GM12878 (cell line): Measurements from ENCODE around the gene UQCC5. TPM values are rescaled to one million over a fixed set of nuclear protein-coding genes. Genes with fewer than 3 reads are reported as not detected.

ENCODE experiments used
- ATAC-seq: fragments of 200-7000 bp; cut with Tn5 transposase; 3 replicates; pipeline ENCODE4 v1.9.1; 2020; ENCODE audit warnings: mild to moderate bottlenecking, moderate library complexity
- BruUV-seq: library from RNA; stranded (reverse); fragments of 400-500 nt; replicated peaks from 2 replicates; lab custom pipeline; 2021; lab: Mats Ljungman, UMichigan
- CTCF ChIA-PET: fragments of 300-600 bp; sonication (Branson Sonifier 250); formaldehyde crosslinking; extraction: SDS; loops from one replicate; lab custom pipeline; 2021; ENCODE audit warnings: inconsistent platforms; lab: Yijun Ruan, JAX
- POLR2A ChIA-PET: fragments of 350-600 bp; formaldehyde crosslinking; extraction: SDS; loops from one replicate; lab custom pipeline; 2021; ENCODE audit warnings: inconsistent platforms; lab: Charles Lee
- RAD21 ChIA-PET: fragments of 300-600 bp; sonication (Branson Sonifier 250); formaldehyde crosslinking; loops from one replicate; lab custom pipeline; 2023; ENCODE audit warnings: antibody characterized with exemption; ENCODE audit not compliant: unreplicated experiment; lab: Charles Lee
- SMC1A ChIA-PET: fragments of 300-600 bp; sonication (Branson Sonifier 250); formaldehyde crosslinking; loops from one replicate; lab custom pipeline; 2023; ENCODE audit not compliant: unreplicated experiment, uncharacterized antibody; lab: Charles Lee
- DNase-seq: peaks from one replicate; pipeline ENCODE4 v3.0.0-alpha.2; 2011; ENCODE audit warnings: low read depth, low spot score
- FAIRE-seq: peaks from 3 replicates; lab custom pipeline; 2011; peaks lifted over from hg19 to GRCh38; lab: Jason Lieb, UNC
- H2AFZ ChIP-seq: 2 replicates; pipeline ENCODE4 v1.6.0; 2011; ENCODE audit warnings: low read depth, low read length, control low read depth; ENCODE audit not compliant: control insufficient read depth
- H3K27ac ChIP-seq: 2 replicates; pipeline ENCODE4 v1.5.1; 2011; ENCODE audit warnings: control low read depth; ENCODE audit not compliant: control insufficient read depth, insufficient read depth
- H3K27me3 ChIP-seq, 2 experiments: replicated peaks in 1 of 2; 2 replicates each; pipeline versions ENCODE4 v1.6.0 to v1.6.1; 2011; ENCODE audit warnings: low read length in 1 of 2; ENCODE audit not compliant: control insufficient read depth in 2 of 2, insufficient read depth in 2 of 2
- H3K36me3 ChIP-seq, 2 experiments: 2 replicates each; pipeline ENCODE4 v1.5.1; 2011; ENCODE audit warnings: low read length in 1 of 2; ENCODE audit not compliant: control insufficient read depth in 2 of 2, insufficient read depth in 2 of 2
- H3K4me1 ChIP-seq: 2 replicates; pipeline ENCODE4 v1.6.1; 2011; ENCODE audit warnings: mild to moderate bottlenecking, low read length, moderate library complexity, mixed read lengths; ENCODE audit not compliant: control insufficient read depth, insufficient read depth
- H3K4me2 ChIP-seq: 2 replicates; pipeline ENCODE4 v1.6.0; 2011; ENCODE audit warnings: control low read depth; ENCODE audit not compliant: control insufficient read depth, insufficient read depth
- H3K4me3 ChIP-seq: fragments of 200-600 bp; sonication (generic); 2 replicates; pipeline ENCODE4 v1.5.1; 2016
- H3K79me2 ChIP-seq: 2 replicates; pipeline ENCODE4 v1.6.0; 2011; ENCODE audit warnings: low read length; ENCODE audit not compliant: control insufficient read depth, insufficient read depth
- H3K9ac ChIP-seq: 2 replicates; pipeline ENCODE4 v1.8.0; 2011; ENCODE audit warnings: low read length, control low read depth, mixed read lengths; ENCODE audit not compliant: control insufficient read depth, insufficient read depth
- H3K9me3 ChIP-seq: replicated peaks from 3 replicates; pipeline ENCODE4 v1.5.1; 2011; ENCODE audit warnings: mild to moderate bottlenecking, low read length; ENCODE audit not compliant: control insufficient read depth, insufficient read depth
- H4K20me1 ChIP-seq: 2 replicates; pipeline ENCODE4 v1.6.0; 2011; ENCODE audit not compliant: control insufficient read depth, insufficient read depth
- CBFB ChIP-seq: IDR thresholded peaks from 2 replicates; pipeline ENCODE4 v1.6.1; 2016; ENCODE audit warnings: antibody characterized with exemption, low read depth
- FOXK2 ChIP-seq: fragments of 450-650 bp; IDR thresholded peaks from 2 replicates; pipeline ENCODE4 v1.6.1; 2017; ENCODE audit warnings: mild to moderate bottlenecking, moderate library complexity
- KLF5 ChIP-seq: fragments of 450-650 bp; IDR thresholded peaks from 2 replicates; pipeline ENCODE4 v1.6.1; 2014; ENCODE audit warnings: mild to moderate bottlenecking; ENCODE audit not compliant: partially characterized antibody
- RAD21 ChIP-seq: IDR thresholded peaks from 2 replicates; pipeline ENCODE4 v1.6.1; 2011; ENCODE audit warnings: mild to moderate bottlenecking, low read depth, low read length, moderate library complexity; ENCODE audit not compliant: insufficient read depth
- RCOR1 ChIP-seq: conservative IDR thresholded peaks from 2 replicates; pipeline ENCODE4 v1.6.1; 2012; ENCODE audit warnings: low read depth, low read length, improper control_type of control experiment
- TAF1 ChIP-seq: IDR thresholded peaks from 2 replicates; pipeline ENCODE4 v1.6.1; 2011; ENCODE audit warnings: mild to moderate bottlenecking, low read depth, low read length, borderline replicate concordance
- ZBTB11 ChIP-seq: fragments of 450-650 bp; formaldehyde crosslinking; IDR thresholded peaks from 2 replicates; pipeline ENCODE4 v1.5.0; 2022; ENCODE audit warnings: mild to moderate bottlenecking, missing genetic modification characterization
- ZNF217 ChIP-seq: fragments of 450-650 bp; IDR thresholded peaks from 2 replicates; pipeline ENCODE4 v1.6.1; 2017; ENCODE audit warnings: antibody characterized with exemption, mild to moderate bottlenecking
- in situ Hi-C: fragments of 300-500 bp; cut with MboI; formaldehyde crosslinking; loops from 9 replicates; pipeline ENCODE4 v1.14.3; 2018; ENCODE audit warnings: mixed read lengths
- intact Hi-C: fragments of 100-400 bp; cut with micrococcal nuclease; formaldehyde crosslinking; loops from one replicate; pipeline ENCODE4 v1.14.2; 2022; ENCODE audit not compliant: unreplicated experiment
- polyA plus RNA-seq, 11 experiments: library from polyadenylated mRNA; depleted of rRNA in 4 of 11; unstranded in 6 of 11; stranded (reverse) in 5 of 11; fragments of >200 nt; fragmentation: Nextera tagmentation in 4 of 11; fragmentation: Illumina TruSeq in 1 of 11; extraction: Ambion mirVana in 4 of 11; extraction: Trizol in 1 of 11; gene quantifications; 1 replicate in 1 of 11; 2 replicates in 10 of 11; pipeline versions ENCODE4 v1.2.1 to v1.2.3, GENCODE V29; 2011 to 2016; ENCODE audit warnings: inconsistent platforms in 2 of 11, missing spikeins in 2 of 11, low read depth in 1 of 11
- total RNA-seq, 4 experiments: library from RNA; depleted of rRNA in 3 of 4; stranded (reverse); fragments of >200 nt in 3 of 4; fragmentation: Illumina TruSeq in 1 of 4; extraction: Trizol in 1 of 4; gene quantifications; 2 replicates each; pipeline versions ENCODE4 v1.2.1 to v1.2.3, GENCODE V29; 2013 to 2021

Gene UQCC5
- total and polyA plus RNA-seq, 10 of the 15 experiments (the other 5 are each of a cell fraction or from before 2014, with no cell fraction given), result 15.1 to 84.8 (median 28.0) TPM

- POLR2A ChIA-PET, result interaction anchor here (1.7 kb wide), 1 partner anchor 10 kb away, joined by 4 read pairs; no protein-coding TSS in a partner anchor
- no peak overlapping the region for H3K27ac ChIP-seq
Observed at GRCh38 chr3:52551118-52551517, 14.7 kb downstream of the UQCC5 start.

More at GRCh38 chr3:52551118-52551517, 14.7 kb downstream of the UQCC5 start:
- H3K36me3 ChIP-seq, result peaks cover 2 to 42% of the 10 kb centered on the region in 2 experiments; a peak in 3 of 4 replicates
- H3K27me3 ChIP-seq, result no peaks in the 10 kb centered on the region
- H3K4me2 ChIP-seq, result no peak overlapping the region
- H3K4me1 ChIP-seq, result no peaks in the 10 kb centered on the region
- in situ Hi-C loops, result no loop called here
- TF ChIP-seq KLF5, result no peak
- TF ChIP-seq ZNF217, result no peak
- TF ChIP-seq CBFB, result no peak
- no peak for TF ChIP-seq RAD21
- TF ChIP-seq FOXK2, result no peak
- no peak for TF ChIP-seq TAF1
- TF ChIP-seq RCOR1, result no peak
- TF ChIP-seq ZBTB11, result no peak
- TF ChIP-seq, all 136 proteins: peak for 0
- DNase-seq (no peak), ATAC-seq (no peak), FAIRE-seq (no peak)
- ChIA-PET SMC1A (interaction anchor here (1.3 to 1.4 kb wide), 3 partner anchors 9 to 22 kb away, joined by 3 to 6 read pairs (median 4); no protein-coding TSS in a partner anchor), RAD21 (no interaction called here), CTCF (interaction anchor here (1.1 kb wide), 1 partner anchor 9 kb away, joined by 3 read pairs; no protein-coding TSS in a partner anchor)
- intact Hi-C loops, result no loop called here
- BruUV-seq, result no TSS peak
- Histone ChIP-seq H4K20me1 (no peaks in the 10 kb centered on the region), H3K9ac (no peak overlapping the region), H2AFZ (no peak overlapping the region), H3K9me3 (no peaks in the 10 kb centered on the region), H3K79me2 (no peaks in the 10 kb centered on the region), H3K4me3 (no peak overlapping the region)
